K562 (cell line): ENCODE results near the gene GPD2. TPM values are rescaled to one million over a fixed set of nuclear protein-coding genes. Genes with fewer than 3 reads are reported as not detected.

Source experiments
- ATAC-seq: fragments of 200-7000 bp; cut with Tn5 transposase; 3 replicates; pipeline ENCODE4 v1.9.1; 2020; ENCODE audit warnings: moderate library complexity
- BruUV-seq: library from RNA; stranded (reverse); fragments of 400-500 nt; replicated peaks from 2 replicates; lab custom pipeline; 2021; lab: Mats Ljungman, UMichigan
- CTCF ChIA-PET: fragments of 300-600 bp; formaldehyde crosslinking; extraction: SDS; loops from one replicate; lab custom pipeline; 2021; ENCODE audit warnings: low intra/inter-chr PET ratio; lab: Yijun Ruan, JAX
- POLR2A ChIA-PET: fragments of 300-600, 350-650 bp; sonication (Branson Sonifier 250); formaldehyde crosslinking; extraction: SDS; loops from one replicate; lab custom pipeline; 2021; ENCODE audit warnings: antibody characterized with exemption, inconsistent platforms; lab: Yijun Ruan, JAX
- DNase-seq, 4 experiments: peaks; one replicate each; pipeline versions ENCODE4 v3.0.0 to v3.0.0-alpha.2; 2011 to 2018; ENCODE audit warnings: low spot score in 3 of 4, mixed read lengths in 3 of 4; ENCODE audit errors: extremely low read depth in 1 of 4
- FAIRE-seq: peaks from 2 replicates; lab custom pipeline; 2011; peaks lifted over from hg19 to GRCh38; lab: Jason Lieb, UNC
- H2AFZ ChIP-seq: 2 replicates; pipeline ENCODE4 v1.6.0; 2011; ENCODE audit warnings: low read depth, low read length, control low read depth, inconsistent platforms
- H3K27ac ChIP-seq: fragments of 200-600 bp; 3 replicates; pipeline ENCODE4 v1.8.0; 2011; ENCODE audit warnings: low read depth, mild to moderate bottlenecking, control low read depth, inconsistent platforms, low read length, moderate library complexity, mixed read lengths; ENCODE audit errors: extremely low read depth
- H3K27me3 ChIP-seq, 2 experiments: fragments of 300-600 bp in 1 of 2; 2 replicates in 1 of 2; 3 replicates in 1 of 2; pipeline versions ENCODE4 v1.6.0 to v1.8.0; 2011; ENCODE audit warnings: inconsistent platforms in 2 of 2, low read length in 2 of 2, mild to moderate bottlenecking in 1 of 2, mixed read lengths in 1 of 2, moderate library complexity in 1 of 2; ENCODE audit not compliant: control insufficient read depth in 2 of 2, insufficient read depth in 2 of 2
- H3K36me3 ChIP-seq: fragments of 300-600 bp; 3 replicates; pipeline ENCODE4 v1.8.0; 2011; ENCODE audit warnings: mild to moderate bottlenecking, low read length, inconsistent platforms; ENCODE audit not compliant: control insufficient read depth, insufficient read depth
- H3K4me1 ChIP-seq, 2 experiments: fragments of 200-600 bp in 1 of 2; replicated peaks in 1 of 2; 2 replicates in 1 of 2; 3 replicates in 1 of 2; pipeline versions ENCODE4 v1.5.1 to v1.8.0; 2011; ENCODE audit warnings: inconsistent platforms in 2 of 2, low read length in 2 of 2, mild to moderate bottlenecking in 1 of 2, mixed read lengths in 1 of 2, moderate library complexity in 1 of 2; ENCODE audit not compliant: control insufficient read depth in 2 of 2, insufficient read depth in 2 of 2
- H3K4me2 ChIP-seq: 2 replicates; pipeline ENCODE4 v1.6.1; 2011; ENCODE audit warnings: low read length, control low read depth, inconsistent platforms, mixed read lengths; ENCODE audit not compliant: insufficient read depth
- H3K4me3 ChIP-seq: fragments of 200-600 bp; sonication (generic), shearing (Covaris generic); 2 replicates; pipeline ENCODE4 v1.5.1; 2016; ENCODE audit warnings: control low read depth, inconsistent platforms
- H3K79me2 ChIP-seq: fragments of 200-600 bp; 3 replicates; pipeline ENCODE4 v1.8.0; 2011; ENCODE audit warnings: low read length, inconsistent platforms; ENCODE audit not compliant: control insufficient read depth, insufficient read depth
- H3K9ac ChIP-seq, 2 experiments: 2 replicates each; pipeline versions ENCODE4 v1.6.0 to v1.6.1; 2011; ENCODE audit warnings: low read depth in 2 of 2, low read length in 2 of 2, control low read depth in 1 of 2, inconsistent platforms in 1 of 2, mild to moderate bottlenecking in 1 of 2, mixed read lengths in 1 of 2; ENCODE audit not compliant: insufficient read depth in 1 of 2
- H3K9me1 ChIP-seq: one replicate; pipeline ENCODE4 v1.6.0; 2011; ENCODE audit warnings: inconsistent platforms, mild to moderate bottlenecking, low read length, moderate library complexity; ENCODE audit not compliant: control insufficient read depth, insufficient read depth
- H3K9me3 ChIP-seq: replicated peaks from 2 replicates; pipeline ENCODE4 v1.5.1; 2011; ENCODE audit warnings: low read depth, low read length, inconsistent platforms; ENCODE audit not compliant: control insufficient read depth, insufficient read depth
- H4K20me1 ChIP-seq: replicated peaks from 2 replicates; pipeline ENCODE4 v1.6.1; 2011; ENCODE audit warnings: low read length, inconsistent platforms, mixed read lengths; ENCODE audit not compliant: control insufficient read depth, insufficient read depth
- ARID1B ChIP-seq: fragments of 450-650 bp; IDR thresholded peaks from 2 replicates; pipeline ENCODE4 v1.6.1; 2016; ENCODE audit warnings: antibody characterized with exemption, mild to moderate bottlenecking, inconsistent platforms
- ATF3 ChIP-seq, 2 experiments: fragments of 450-650 bp in 1 of 2; sonication (generic) in 1 of 2; formaldehyde crosslinking in 1 of 2; IDR thresholded peaks in 1 of 2; conservative IDR thresholded peaks in 1 of 2; 2 replicates each; pipeline versions ENCODE4 v1.6.1 to v1.8.1; 2016 to 2023; ENCODE audit warnings: mild to moderate bottlenecking in 2 of 2, moderate library complexity in 2 of 2, inconsistent platforms in 1 of 2, missing genetic modification reagents in 1 of 2
- BACH1 ChIP-seq: fragments of 200-800 bp; sonication (Bioruptor generic); IDR thresholded peaks from 2 replicates; pipeline ENCODE4 v1.6.1; 2016; ENCODE audit warnings: missing genetic modification characterization, missing compliant biosample characterization
- JUND ChIP-seq, 2 experiments: IDR thresholded peaks; 2 replicates in 1 of 2; 3 replicates in 1 of 2; pipeline ENCODE4 v1.6.1; 2011; ENCODE audit warnings: borderline replicate concordance in 2 of 2, low read depth in 2 of 2, low read length in 2 of 2, improper control_type of control experiment in 1 of 2, missing biosample characterization in 1 of 2, missing genetic modification characterization in 1 of 2, missing genetic modification reagents in 1 of 2
- MCM3 ChIP-seq: fragments of 450-650 bp; IDR thresholded peaks from 2 replicates; pipeline ENCODE4 v1.6.1; 2016
- PTBP1 ChIP-seq: fragments of 200-400 bp; formaldehyde crosslinking; IDR thresholded peaks from 2 replicates; pipeline ENCODE4 v1.6.1; 2017; ENCODE audit warnings: low read depth, low read length
- RNF2 ChIP-seq: sonication (generic); IDR thresholded peaks from 2 replicates; pipeline ENCODE4 v1.6.1; 2016
- USF2 ChIP-seq: sonication (generic); formaldehyde crosslinking; IDR thresholded peaks from 2 replicates; pipeline ENCODE4 v1.5.0; 2020; ENCODE audit warnings: missing genetic modification reagents
- ZFP36 ChIP-seq: fragments of 150-350 bp; IDR thresholded peaks from 2 replicates; pipeline ENCODE4 v1.6.1; 2018; ENCODE audit warnings: low read length, low read depth; ENCODE audit not compliant: partially characterized antibody
- ZKSCAN3 ChIP-seq: fragments of 250-450 bp; sonication (Bioruptor Pico); IDR thresholded peaks from 2 replicates; pipeline ENCODE4 v1.4.0; 2020
- ZNF140 ChIP-seq: fragments of 250-450 bp; sonication (Bioruptor Pico); IDR thresholded peaks from 2 replicates; pipeline ENCODE4 v1.8.0; 2021; ENCODE audit warnings: moderate library complexity, mild to moderate bottlenecking, inconsistent platforms
- ZNF280A ChIP-seq: fragments of 450-650 bp; IDR thresholded peaks from 2 replicates; pipeline ENCODE4 v1.6.1; 2018; ENCODE audit warnings: mild to moderate bottlenecking, low read depth; ENCODE audit not compliant: partially characterized antibody
- ZSCAN29 ChIP-seq: fragments of 450-650 bp; IDR thresholded peaks from 2 replicates; pipeline ENCODE4 v1.6.1; 2017
- WGBS: fragments of 100-300 bp; shearing (Covaris generic); methylation state at CpG from one replicate; pipeline ENCODE4 v1.1.6; 2016; ENCODE audit warnings: low coverage, mixed read lengths; ENCODE audit not compliant: insufficient coverage; ENCODE audit errors: missing lambda C conversion rate; 5-methylcytosine and 5-hydroxymethylcytosine counted together
- in situ Hi-C: fragments of 300-500 bp; cut with MboI; formaldehyde crosslinking; loops from 4 replicates; pipeline ENCODE4 v1.15.0; 2018; ENCODE audit warnings: inconsistent platforms, mixed read lengths
- intact Hi-C: fragments of 100-400 bp; cut with micrococcal nuclease; formaldehyde crosslinking; loops from 2 replicates; pipeline ENCODE4 v1.14.2; 2022
- polyA plus RNA-seq, 8 experiments: library from polyadenylated mRNA; depleted of rRNA in 4 of 8; stranded (reverse) in 5 of 8; unstranded in 3 of 8; fragments of >200 nt; fragmentation: Nextera tagmentation in 2 of 8; fragmentation: Illumina TruSeq in 1 of 8; extraction: Ambion mirVana in 2 of 8; extraction: Trizol in 1 of 8; gene quantifications; 2 replicates each; pipeline versions ENCODE4 v1.2.1 to v1.2.3, GENCODE V29; 2011 to 2014; ENCODE audit warnings: inconsistent platforms in 1 of 8, missing spikeins in 1 of 8
- total RNA-seq, 7 experiments: library from RNA; depleted of rRNA in 6 of 7; stranded (reverse); fragments of >200 nt in 6 of 7; fragmentation: Illumina TruSeq in 2 of 7; extraction: Trizol in 2 of 7; gene quantifications; 2 replicates each; pipeline versions ENCODE4 v1.2.1 to v1.2.3, GENCODE V29; 2011 to 2021; ENCODE audit warnings: low replicate concordance in 1 of 7
- TF ChIP-seq, protein P1 (sequence below): fragments of 250-450 bp; sonication (Bioruptor Pico); IDR thresholded peaks from 2 replicates; pipeline ENCODE4 v1.9.0; 2021; ENCODE audit warnings: mild to moderate bottlenecking

GPD2 gene
- total and polyA plus RNA-seq, 9 of the 15 experiments (the other 6 are each of a cell fraction or from before 2014, with no cell fraction given) = 5.2 to 39.2 (median 19.0) TPM

DNA sequence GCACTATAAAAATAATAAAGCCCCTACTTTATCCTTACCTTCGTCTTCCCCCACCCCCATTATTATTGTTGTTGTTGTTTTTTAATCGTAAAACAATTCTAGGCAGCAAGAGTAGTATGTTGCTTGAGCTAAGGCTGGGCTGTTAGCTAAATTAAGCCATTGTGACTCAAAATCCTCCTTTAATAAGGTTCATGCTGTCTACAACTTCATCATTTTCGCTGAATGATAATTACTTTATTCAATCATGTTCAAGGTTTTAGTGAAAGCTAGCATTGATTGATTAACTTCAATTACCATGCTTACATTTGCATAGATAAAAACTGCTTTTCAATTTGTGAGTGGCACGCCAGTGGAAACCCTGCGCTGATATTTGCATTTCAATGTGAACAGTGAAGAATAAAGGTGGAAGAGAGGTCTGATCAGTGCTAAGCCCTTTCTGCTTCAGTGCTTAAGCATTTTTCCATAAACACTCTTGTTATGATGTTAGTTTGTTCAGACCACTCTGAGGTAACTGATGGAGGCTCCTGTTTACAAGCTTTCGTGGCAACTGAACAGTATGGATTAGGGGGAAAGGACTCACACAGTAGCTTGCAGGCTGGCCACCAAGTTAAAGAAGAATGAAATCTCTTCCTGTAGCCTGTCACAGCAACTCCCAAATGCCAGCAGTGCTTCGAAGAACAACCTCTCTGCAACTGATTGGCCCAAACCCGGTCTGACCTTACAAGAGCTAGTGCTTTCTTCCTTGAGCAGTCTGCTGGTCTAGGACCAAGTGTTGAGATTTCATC is 156.8 kb downstream of the GPD2 start:
- DNase-seq (no peak), FAIRE-seq (no peak), ATAC-seq (no peak; the same call in 2 of the 3 replicates)
- Histone ChIP-seq H3K79me2 (no peaks in the 10 kb centered on the region), H3K27me3 (no peaks in the 10 kb centered on the region), H4K20me1 (no peaks in the 10 kb centered on the region), H3K9ac (no peak overlapping the region), H3K4me2 (no peak overlapping the region), H3K36me3 (no peaks in the 10 kb centered on the region), H2AFZ (no peak overlapping the region), H3K9me3 (no peaks in the 10 kb centered on the region), H3K4me3 (no peak overlapping the region), H3K9me1 (no peaks in the 10 kb centered on the region), H3K4me1 (no peaks in the 10 kb centered on the region), H3K27ac (no peak overlapping the region)
- in situ Hi-C loops (no loop called here), intact Hi-C loops (loop anchor here (5.0 kb wide), 1 partner anchor 599 kb away; no protein-coding TSS in a partner anchor)
- ChIA-PET POLR2A (no interaction called here), CTCF (no interaction called here)
- no TSS peak for BruUV-seq
- WGBS = 24% methylated on average over 8 of the region's 8 CpGs
- TF ChIP-seq ZFP36 = no peak
- no peak for TF ChIP-seq ZNF140 (CRISPR knock-in tag)
- TF ChIP-seq, protein P1, sequence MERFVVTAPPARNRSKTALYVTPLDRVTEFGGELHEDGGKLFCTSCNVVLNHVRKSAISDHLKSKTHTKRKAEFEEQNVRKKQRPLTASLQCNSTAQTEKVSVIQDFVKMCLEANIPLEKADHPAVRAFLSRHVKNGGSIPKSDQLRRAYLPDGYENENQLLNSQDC (CRISPR knock-in tag) = no peak
- no peak for TF ChIP-seq USF2
- TF ChIP-seq RNF2 = no peak
- TF ChIP-seq JUND (IDR thresholded peaks at IDR 0.05; ENCODE audit: borderline replicate concordance, low read depth, low read length) = no peak
- TF ChIP-seq JUND (tag; IDR thresholded peaks at IDR 0.05; ENCODE audit: borderline replicate concordance, low read depth, low read length) = no peak
- TF ChIP-seq ZSCAN29 = no peak
- no peak for TF ChIP-seq PTBP1
- no peak for TF ChIP-seq ZNF280A
- no peak for TF ChIP-seq ARID1B
- no peak for TF ChIP-seq ZKSCAN3
- no peak for TF ChIP-seq MCM3
- TF ChIP-seq ATF3 (IDR thresholded peaks at IDR 0.05) = no peak
- no peak for TF ChIP-seq ATF3 (CRISPR knock-in tag; conservative IDR thresholded peaks at IDR 0.05)
- no peak for TF ChIP-seq BACH1 (tag)
